ENCODE data around the gene SUN1. TPM values are rescaled to one million over a fixed set of nuclear protein-coding genes. Genes with fewer than 3 reads are reported as not detected.

Gene SUN1
- total and polyA plus RNA-seq, 10 of the 15 experiments (the other 5 are each of a cell fraction or from before 2014, with no cell fraction given) = 27.8 to 107 (median 65.8) TPM

- TF ChIP-seq ZBTB11 (CRISPR knock-in tag; IDR thresholded peaks at IDR 0.05) (peak; percentile 12; the same call in 1 of the 2 replicates), ZNF687 (IDR thresholded peaks at IDR 0.05) (peak; percentile 57), GABPA (IDR thresholded peaks at IDR 0.05; ENCODE audit: low read depth) (no peak), JUNB (IDR thresholded peaks at IDR 0.05) (no peak), SIX5 (IDR thresholded peaks at IDR 0.05; ENCODE audit: low read depth, low read length, severe bottlenecking) (peak; percentile 52), HCFC1 (IDR thresholded peaks at IDR 0.05; ENCODE audit: low read length) (peak; percentile 72), FOS (IDR thresholded peaks at IDR 0.05; ENCODE audit: borderline replicate concordance, extremely low read depth, insufficient read length) (peak; percentile 98), EZH2 (IDR thresholded peaks at IDR 0.05; ENCODE audit: borderline replicate concordance, control insufficient read depth, low read depth, low read length) (no peak), TCF3 (IDR thresholded peaks at IDR 0.05; ENCODE audit: borderline replicate concordance, insufficient read depth, low read depth, low read length) (peak; percentile 49; the same call in 1 of the 2 replicates), TARDBP (IDR thresholded peaks at IDR 0.05; ENCODE audit: borderline replicate concordance) (no peak; the same call in 1 of the 2 replicates)
- TF ChIP-seq, protein P1, sequence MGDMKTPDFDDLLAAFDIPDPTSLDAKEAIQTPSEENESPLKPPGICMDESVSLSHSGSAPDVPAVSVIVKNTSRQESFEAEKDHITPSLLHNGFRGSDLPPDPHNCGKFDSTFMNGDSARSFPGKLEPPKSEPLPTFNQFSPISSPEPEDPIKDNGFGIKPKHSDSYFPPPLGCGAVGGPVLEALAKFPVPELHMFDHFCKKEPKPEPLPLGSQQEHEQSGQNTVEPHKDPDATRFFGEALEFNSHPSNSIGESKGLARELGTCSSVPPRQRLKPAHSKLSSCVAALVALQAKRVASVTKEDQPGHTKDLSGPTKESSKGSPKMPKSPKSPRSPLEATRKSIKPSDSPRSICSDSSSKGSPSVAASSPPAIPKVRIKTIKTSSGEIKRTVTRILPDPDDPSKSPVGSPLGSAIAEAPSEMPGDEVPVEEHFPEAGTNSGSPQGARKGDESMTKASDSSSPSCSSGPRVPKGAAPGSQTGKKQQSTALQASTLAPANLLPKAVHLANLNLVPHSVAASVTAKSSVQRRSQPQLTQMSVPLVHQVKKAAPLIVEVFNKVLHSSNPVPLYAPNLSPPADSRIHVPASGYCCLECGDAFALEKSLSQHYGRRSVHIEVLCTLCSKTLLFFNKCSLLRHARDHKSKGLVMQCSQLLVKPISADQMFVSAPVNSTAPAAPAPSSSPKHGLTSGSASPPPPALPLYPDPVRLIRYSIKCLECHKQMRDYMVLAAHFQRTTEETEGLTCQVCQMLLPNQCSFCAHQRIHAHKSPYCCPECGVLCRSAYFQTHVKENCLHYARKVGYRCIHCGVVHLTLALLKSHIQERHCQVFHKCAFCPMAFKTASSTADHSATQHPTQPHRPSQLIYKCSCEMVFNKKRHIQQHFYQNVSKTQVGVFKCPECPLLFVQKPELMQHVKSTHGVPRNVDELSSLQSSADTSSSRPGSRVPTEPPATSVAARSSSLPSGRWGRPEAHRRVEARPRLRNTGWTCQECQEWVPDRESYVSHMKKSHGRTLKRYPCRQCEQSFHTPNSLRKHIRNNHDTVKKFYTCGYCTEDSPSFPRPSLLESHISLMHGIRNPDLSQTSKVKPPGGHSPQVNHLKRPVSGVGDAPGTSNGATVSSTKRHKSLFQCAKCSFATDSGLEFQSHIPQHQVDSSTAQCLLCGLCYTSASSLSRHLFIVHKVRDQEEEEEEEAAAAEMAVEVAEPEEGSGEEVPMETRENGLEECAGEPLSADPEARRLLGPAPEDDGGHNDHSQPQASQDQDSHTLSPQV (IDR thresholded peaks at IDR 0.05) = peak; percentile 62; the same call in 1 of the 2 replicates
- TF ChIP-seq, protein P2, sequence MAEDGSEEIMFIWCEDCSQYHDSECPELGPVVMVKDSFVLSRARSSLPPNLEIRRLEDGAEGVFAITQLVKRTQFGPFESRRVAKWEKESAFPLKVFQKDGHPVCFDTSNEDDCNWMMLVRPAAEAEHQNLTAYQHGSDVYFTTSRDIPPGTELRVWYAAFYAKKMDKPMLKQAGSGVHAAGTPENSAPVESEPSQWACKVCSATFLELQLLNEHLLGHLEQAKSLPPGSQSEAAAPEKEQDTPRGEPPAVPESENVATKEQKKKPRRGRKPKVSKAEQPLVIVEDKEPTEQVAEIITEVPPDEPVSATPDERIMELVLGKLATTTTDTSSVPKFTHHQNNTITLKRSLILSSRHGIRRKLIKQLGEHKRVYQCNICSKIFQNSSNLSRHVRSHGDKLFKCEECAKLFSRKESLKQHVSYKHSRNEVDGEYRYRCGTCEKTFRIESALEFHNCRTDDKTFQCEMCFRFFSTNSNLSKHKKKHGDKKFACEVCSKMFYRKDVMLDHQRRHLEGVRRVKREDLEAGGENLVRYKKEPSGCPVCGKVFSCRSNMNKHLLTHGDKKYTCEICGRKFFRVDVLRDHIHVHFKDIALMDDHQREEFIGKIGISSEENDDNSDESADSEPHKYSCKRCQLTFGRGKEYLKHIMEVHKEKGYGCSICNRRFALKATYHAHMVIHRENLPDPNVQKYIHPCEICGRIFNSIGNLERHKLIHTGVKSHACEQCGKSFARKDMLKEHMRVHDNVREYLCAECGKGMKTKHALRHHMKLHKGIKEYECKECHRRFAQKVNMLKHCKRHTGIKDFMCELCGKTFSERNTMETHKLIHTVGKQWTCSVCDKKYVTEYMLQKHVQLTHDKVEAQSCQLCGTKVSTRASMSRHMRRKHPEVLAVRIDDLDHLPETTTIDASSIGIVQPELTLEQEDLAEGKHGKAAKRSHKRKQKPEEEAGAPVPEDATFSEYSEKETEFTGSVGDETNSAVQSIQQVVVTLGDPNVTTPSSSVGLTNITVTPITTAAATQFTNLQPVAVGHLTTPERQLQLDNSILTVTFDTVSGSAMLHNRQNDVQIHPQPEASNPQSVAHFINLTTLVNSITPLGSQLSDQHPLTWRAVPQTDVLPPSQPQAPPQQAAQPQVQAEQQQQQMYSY (CRISPR knock-in tag; IDR thresholded peaks at IDR 0.05) = no peak
These were observed 44.0 kb downstream of the SUN1 start, which contains the start of gene GET4 (continued) for GRCh38 chr7:876077-876971.
